Activated T-helper 1 cell treated with anti-CD3 and anti-CD28 coated beads, Interleukin-12 subunit alpha, Interleukin-12 subunit beta, Interleukin-2, Interleukin-4 antibody, amounts not matched to agents 30 ng/mL and 10 ng/mL and 1 ng/mL, durations not matched to agents 14 hours and 24 hours and 36 hours (primary cell): Measurements from ENCODE around the gene WDFY3. TPM values are rescaled to one million over a fixed set of nuclear protein-coding genes. Genes with fewer than 3 reads are reported as not detected.
"Not testable (repeated sequence)": the region's sequence is repeated elsewhere in the genome, so short reads cannot be mapped to it uniquely, and the experiment has no call there.

Experiments
- DNase-seq: peaks from one replicate; pipeline ENCODE4 v3.0.0; 2021; ENCODE audit warnings: low spot score
- H3K27ac Mint-ChIP-seq: one replicate; pipeline ENCODE4 v1.8.0; 2021; ENCODE audit warnings: mild to moderate bottlenecking, mixed read lengths
- H3K27me3 Mint-ChIP-seq: one replicate; pipeline ENCODE4 v1.8.0; 2022; ENCODE audit warnings: mild to moderate bottlenecking, moderate library complexity, mixed read lengths; ENCODE audit not compliant: insufficient read depth
- H3K36me3 Mint-ChIP-seq: one replicate; pipeline ENCODE4 v1.8.0; 2021; ENCODE audit warnings: low read depth, mixed read lengths
- H3K4me1 Mint-ChIP-seq: one replicate; pipeline ENCODE4 v1.8.0; 2021; ENCODE audit warnings: low read depth, mixed read lengths
- H3K4me3 Mint-ChIP-seq: one replicate; pipeline ENCODE4 v1.8.0; 2021; ENCODE audit warnings: mild to moderate bottlenecking, moderate library complexity, mixed read lengths
- H3K9me3 Mint-ChIP-seq: one replicate; pipeline ENCODE4 v1.8.0; 2021; ENCODE audit warnings: mixed read lengths
- intact Hi-C: fragments of 100-400 bp; cut with micrococcal nuclease; formaldehyde crosslinking; loops from one replicate; pipeline ENCODE4 v1.15.1; 2024
- total RNA-seq: library from RNA; stranded (reverse); gene quantifications from 2 replicates; pipeline ENCODE4 v1.2.3, GENCODE V29; 2022

The WDFY3 gene
- total RNA-seq, 1 donor from 2014 or later, result 0.39 TPM

DNA sequence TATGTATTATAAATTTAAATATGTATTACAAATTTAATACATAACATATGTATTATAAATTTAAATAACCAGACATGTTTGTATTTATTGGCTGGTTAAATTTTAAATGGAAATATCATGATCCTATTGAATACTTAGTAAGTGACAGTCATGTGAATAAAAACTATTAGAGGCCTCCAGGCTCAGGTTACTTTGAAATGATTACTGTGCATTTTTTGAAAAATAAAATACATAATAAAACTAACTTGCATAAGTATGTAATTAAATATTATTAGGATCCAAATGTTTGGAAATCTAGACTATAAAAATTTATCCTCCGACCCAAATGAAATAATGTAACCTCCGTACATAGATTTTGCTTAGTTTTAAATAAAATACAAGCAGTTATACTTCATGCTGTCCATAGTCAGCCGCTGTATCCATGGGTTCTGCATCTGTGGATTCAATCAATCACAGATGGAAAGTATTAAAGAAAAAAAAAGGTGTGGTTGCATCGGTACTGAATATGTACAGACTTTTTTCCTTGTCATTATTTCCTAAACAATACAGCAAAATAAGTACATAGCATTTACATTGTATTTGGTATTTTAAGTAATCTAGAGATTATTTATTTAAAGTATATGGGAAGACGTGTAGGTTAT, 140.7 kb downstream of the WDFY3 start:
- H3K27ac Mint-ChIP-seq, result no peak overlapping the region
- no peaks in the 10 kb centered on the region for H3K9me3 Mint-ChIP-seq
- no peak overlapping the region for H3K4me3 Mint-ChIP-seq
- no peaks in the 10 kb centered on the region for H3K4me1 Mint-ChIP-seq
- intact Hi-C loops, result no loop called here
- DNase-seq, result no peak
- no peaks in the 10 kb centered on the region for H3K36me3 Mint-ChIP-seq
- H3K27me3 Mint-ChIP-seq, result no peaks in the 10 kb centered on the region

DNA sequence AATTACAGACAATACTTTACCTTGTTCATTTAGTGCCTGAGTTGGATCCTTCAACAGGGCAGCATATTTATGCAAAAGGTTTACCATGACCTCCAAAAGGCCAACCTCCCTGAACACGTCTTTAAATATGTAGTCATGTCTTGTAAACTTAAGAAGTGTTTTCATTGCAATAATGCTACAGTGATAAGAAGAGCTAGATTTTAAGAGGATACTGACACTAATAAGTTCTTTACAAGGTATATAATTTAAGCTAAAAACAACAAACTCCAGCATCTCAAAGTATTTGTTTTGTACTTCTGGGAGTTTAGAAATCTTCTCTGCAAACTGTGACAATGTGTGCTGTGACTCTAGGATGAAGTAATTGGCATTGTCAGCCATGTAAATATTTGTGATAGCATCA, 145.4 kb downstream of the WDFY3 start:
- H3K27ac Mint-ChIP-seq, result no peak overlapping the region
- H3K27me3 Mint-ChIP-seq, result no peaks in the 10 kb centered on the region

DNA sequence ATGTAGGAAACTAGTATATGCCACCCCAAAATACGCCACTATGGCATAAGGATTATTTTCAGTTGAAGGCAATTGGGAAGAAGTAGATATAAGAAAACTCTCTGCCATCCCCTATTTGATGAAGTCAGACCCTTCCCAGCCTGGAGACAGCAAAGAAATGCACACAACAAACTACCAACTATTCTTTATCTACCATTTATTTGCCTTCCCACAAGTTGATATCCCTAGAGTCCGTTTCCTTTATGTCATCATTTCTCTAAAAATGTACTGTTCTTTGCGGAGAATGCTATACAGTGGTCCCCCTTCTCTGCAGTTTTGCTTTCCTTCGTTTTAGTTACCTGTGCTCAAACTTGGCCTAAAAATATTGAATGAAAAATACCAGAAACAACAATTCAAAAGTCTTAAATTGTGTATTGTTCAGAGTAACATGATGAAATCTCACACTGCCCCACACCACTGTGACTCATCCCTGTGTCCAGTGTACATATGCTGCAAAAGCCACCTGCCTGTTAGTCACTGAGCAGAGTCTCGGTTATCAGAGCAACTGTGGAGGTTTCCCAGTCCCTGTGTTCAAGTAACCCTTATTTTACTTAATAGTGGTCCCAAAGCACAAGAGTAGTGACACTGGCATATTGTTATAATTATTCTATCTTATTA, 152.3 kb downstream of the WDFY3 start:
- no peaks in the 10 kb centered on the region for H3K9me3 Mint-ChIP-seq
- H3K27me3 Mint-ChIP-seq, result no peaks in the 10 kb centered on the region
- H3K27ac Mint-ChIP-seq, result no peak overlapping the region
- no peak overlapping the region for H3K4me3 Mint-ChIP-seq
- no peaks in the 10 kb centered on the region for H3K36me3 Mint-ChIP-seq
- intact Hi-C loops, result no loop called here
- no peak for DNase-seq
- no peaks in the 10 kb centered on the region for H3K4me1 Mint-ChIP-seq

More for the DNA sequence above, 145.4 kb downstream of the WDFY3 start:
- Mint-ChIP-seq H3K4me1 (no peaks in the 10 kb centered on the region), H3K9me3 (no peaks in the 10 kb centered on the region), H3K4me3 (no peak overlapping the region), H3K36me3 (no peaks in the 10 kb centered on the region)
- DNase-seq, result no peak
- intact Hi-C loops, result no loop called here

DNA sequence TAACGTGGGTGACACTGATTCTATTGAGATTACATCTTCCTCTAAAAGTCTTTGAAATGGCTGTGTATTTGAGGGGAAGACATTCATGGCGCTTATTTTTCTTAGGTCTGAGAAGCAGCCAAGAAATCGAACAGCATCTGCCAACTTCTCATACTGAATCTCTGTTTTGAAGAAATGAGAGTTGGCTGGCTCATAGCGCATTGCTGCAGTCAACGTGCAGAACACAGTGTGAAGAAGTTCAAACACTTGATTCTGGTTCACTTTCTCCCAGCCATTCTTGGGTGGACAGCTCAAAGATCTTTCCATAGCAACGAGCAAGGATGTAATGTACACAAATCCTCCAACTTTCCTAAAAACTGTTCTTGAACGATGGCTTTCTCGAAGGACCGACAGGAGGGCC, 156.5 kb downstream of the WDFY3 start:
- intact Hi-C loops, result no loop called here
- no peak overlapping the region for H3K27ac Mint-ChIP-seq
- no peaks in the 10 kb centered on the region for H3K4me1 Mint-ChIP-seq
- H3K27me3 Mint-ChIP-seq, result no peaks in the 10 kb centered on the region
- DNase-seq, result no peak
- H3K4me3 Mint-ChIP-seq, result no peak overlapping the region
- no peaks in the 10 kb centered on the region for H3K9me3 Mint-ChIP-seq
- no peaks in the 10 kb centered on the region for H3K36me3 Mint-ChIP-seq

DNA sequence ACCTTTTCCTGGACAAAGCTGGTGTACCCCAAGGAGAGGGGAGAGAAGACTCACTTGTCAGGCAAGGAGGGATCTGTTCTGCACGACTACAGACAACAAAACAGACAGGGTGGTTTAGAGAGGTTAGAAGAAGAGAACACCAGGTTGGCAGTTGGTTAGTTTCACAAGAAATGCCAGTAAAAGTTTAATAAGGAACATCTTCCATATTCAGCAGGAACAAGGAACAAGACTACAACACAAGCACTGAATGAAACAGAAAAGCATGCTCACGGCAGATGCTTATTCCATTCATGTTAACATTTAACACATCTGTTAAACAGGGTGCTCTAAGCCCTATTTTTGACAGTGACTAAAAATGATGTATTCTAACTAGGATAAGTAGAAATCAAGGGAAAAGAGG, 158.2 kb downstream of the WDFY3 start:
- intact Hi-C loops, result no loop called here
- Mint-ChIP-seq H3K4me3 (no peak overlapping the region), H3K4me1 (no peaks in the 10 kb centered on the region), H3K27me3 (no peaks in the 10 kb centered on the region), H3K27ac (no peak overlapping the region), H3K36me3 (no peaks in the 10 kb centered on the region), H3K9me3 (no peaks in the 10 kb centered on the region)
- no peak for DNase-seq

DNA sequence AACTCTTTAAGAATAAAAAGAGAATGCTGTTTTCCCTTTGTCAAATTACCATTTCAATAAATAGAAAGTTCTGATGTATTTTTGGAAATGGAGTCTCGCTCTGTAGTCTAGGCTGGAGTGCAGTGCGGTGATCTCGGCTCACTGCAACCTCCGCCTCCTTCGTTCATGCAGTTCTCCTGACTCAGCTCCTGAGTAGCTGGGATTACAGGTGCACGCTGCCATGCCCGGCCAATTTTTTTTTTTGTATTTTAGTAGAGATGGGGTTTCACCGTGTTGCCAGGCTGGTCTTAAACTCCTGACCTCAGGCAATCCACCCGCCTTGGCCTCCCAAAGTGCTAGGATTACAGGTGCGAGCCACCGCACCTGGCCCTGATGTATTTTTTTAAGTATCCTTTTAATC, 159.9 kb downstream of the WDFY3 start:
- H3K4me3 Mint-ChIP-seq, H3K36me3 Mint-ChIP-seq, intact Hi-C loops: not testable (repeated sequence)

DNA sequence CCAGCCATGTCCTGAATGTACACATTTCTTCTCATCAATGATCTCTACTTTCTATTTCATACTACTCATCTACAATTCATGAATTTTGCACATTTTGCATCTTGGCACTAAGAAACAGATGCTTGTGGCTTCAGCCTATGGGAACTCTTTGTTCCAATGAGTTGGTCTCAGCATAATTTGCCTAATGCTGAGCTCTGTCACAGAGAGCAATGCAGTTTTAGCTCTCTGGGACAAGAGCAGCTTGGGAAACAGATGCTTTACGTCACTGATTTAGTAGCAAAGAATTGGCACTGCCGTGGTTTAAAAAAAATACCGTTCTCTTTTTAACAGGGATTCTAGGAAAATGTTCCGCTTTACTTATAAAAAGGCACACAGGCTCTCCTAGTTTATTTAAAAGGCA, 162.4 kb downstream of the WDFY3 start:
- no peaks in the 10 kb centered on the region for H3K4me1 Mint-ChIP-seq
- H3K9me3 Mint-ChIP-seq, result no peaks in the 10 kb centered on the region
- H3K4me3 Mint-ChIP-seq, result no peak overlapping the region
- DNase-seq, result no peak
- intact Hi-C loops, result no loop called here
- H3K27me3 Mint-ChIP-seq, result no peaks in the 10 kb centered on the region
- no peaks in the 10 kb centered on the region for H3K36me3 Mint-ChIP-seq
- no peak overlapping the region for H3K27ac Mint-ChIP-seq

More for the DNA sequence above, 159.9 kb downstream of the WDFY3 start:
- not testable (repeated sequence) for H3K4me1 Mint-ChIP-seq, H3K27ac Mint-ChIP-seq, H3K27me3 Mint-ChIP-seq, H3K9me3 Mint-ChIP-seq, DNase-seq

DNA sequence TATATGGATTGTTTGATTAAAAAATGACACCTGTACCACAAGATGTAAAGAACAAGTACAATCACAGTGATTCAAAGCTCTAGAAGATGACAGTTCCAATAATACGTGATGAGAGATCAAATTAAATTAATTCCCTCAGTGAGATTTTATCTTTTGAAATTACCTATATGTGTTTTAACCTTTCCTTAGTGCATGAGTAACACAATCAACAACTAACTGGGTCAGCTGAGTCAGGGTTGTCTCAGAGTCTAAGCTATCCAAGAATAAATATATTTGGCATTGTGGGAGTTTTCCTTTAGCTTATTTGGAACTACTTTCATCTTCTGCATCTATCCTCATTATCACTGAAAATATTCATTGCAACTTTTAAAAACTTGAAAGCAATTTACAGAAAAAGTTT, 162.8 kb downstream of the WDFY3 start:
- Mint-ChIP-seq H3K27ac (no peak overlapping the region), H3K4me3 (no peak overlapping the region), H3K27me3 (no peaks in the 10 kb centered on the region), H3K4me1 (no peaks in the 10 kb centered on the region), H3K9me3 (no peaks in the 10 kb centered on the region), H3K36me3 (no peaks in the 10 kb centered on the region)
- no peak for DNase-seq
- intact Hi-C loops, result no loop called here

DNA sequence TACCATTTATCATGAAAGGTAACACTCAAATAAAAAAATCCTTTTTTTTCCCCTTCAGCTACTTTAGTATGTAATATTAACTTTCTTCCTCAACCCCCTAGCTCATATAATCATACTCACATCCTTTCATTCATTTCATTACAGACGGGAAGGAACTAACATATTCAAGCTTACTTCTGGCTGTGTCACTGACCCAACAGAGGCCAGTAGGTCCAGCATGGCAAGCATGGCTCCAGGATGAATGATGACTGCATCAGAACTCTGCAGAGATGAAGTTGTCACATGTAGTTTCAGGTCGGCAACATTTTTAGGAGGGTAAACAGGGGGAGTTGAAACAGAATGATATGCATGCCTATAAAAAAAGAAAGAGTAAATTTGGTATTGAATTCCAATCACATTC, 163.4 kb downstream of the WDFY3 start:
- H3K4me3 Mint-ChIP-seq, result no peak overlapping the region
- DNase-seq, result no peak
- H3K9me3 Mint-ChIP-seq, result no peaks in the 10 kb centered on the region
- H3K27ac Mint-ChIP-seq, result no peak overlapping the region
- H3K4me1 Mint-ChIP-seq, result no peaks in the 10 kb centered on the region
- no peaks in the 10 kb centered on the region for H3K27me3 Mint-ChIP-seq
- H3K36me3 Mint-ChIP-seq, result no peaks in the 10 kb centered on the region
- intact Hi-C loops, result no loop called here

DNA sequence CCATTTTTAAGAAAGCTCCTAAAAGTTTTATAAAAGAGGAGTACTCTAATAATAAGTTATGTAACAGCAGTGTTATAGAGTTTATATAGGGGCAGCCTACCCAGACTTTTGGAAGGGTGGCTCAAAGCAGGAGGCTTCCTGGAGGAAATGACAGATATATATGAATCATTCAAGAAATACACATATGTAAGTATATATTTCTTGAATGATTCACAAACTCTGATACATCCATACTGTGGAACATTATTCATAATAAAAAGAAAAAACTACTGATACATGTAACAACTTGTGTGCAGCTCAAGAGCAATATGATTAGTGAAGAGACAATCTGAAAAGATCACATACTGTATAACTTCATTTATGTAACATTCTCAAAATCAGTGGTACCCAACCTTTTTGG, 166.2 kb downstream of the WDFY3 start:
- Mint-ChIP-seq H3K4me3 (no peak overlapping the region), H3K4me1 (no peaks in the 10 kb centered on the region), H3K27ac (no peak overlapping the region), H3K27me3 (no peaks in the 10 kb centered on the region), H3K9me3 (no peaks in the 10 kb centered on the region), H3K36me3 (no peaks in the 10 kb centered on the region)
- DNase-seq, result no peak
- intact Hi-C loops, result no loop called here

DNA sequence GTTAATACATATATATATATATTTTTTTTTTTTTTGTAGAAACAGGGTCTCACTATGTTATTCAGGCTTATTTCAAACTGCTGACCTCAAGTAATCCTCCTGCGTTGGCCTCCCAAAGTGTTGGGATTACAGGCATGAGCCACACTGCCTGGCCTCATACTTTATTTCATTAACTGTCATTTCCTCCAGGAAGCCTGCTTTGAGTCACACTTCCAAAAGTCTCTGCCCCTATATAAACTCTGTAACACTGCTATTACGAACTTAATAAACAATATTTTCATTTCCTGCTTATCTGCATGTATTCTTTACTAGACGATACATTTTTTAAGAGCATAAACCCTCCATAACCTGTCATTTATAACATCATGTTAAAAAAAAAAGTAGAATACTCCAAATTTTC, 167.2 kb downstream of the WDFY3 start:
- Mint-ChIP-seq H3K4me3 (no peak overlapping the region), H3K27me3 (no peaks in the 10 kb centered on the region), H3K4me1 (no peaks in the 10 kb centered on the region), H3K9me3 (no peaks in the 10 kb centered on the region), H3K36me3 (no peaks in the 10 kb centered on the region), H3K27ac (no peak overlapping the region)
- no peak for DNase-seq
- intact Hi-C loops, result no loop called here

DNA sequence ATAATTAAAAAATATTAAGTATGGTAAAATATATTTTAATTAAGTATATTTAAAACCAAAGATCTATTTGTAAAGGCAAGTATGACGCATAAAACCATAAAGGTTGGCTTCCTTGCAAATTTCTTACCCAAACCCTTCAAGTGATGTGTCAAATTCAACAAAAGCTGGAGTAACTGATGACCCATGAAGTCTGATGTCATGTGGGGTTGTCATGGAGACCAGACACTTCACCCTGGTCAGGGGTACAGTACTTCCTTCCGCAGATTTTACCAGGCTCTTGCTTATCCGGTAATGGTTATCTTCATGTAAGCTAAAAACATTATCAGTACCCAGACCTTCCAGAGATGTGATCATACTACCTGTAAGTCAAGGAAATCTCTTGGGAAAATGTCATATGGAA, 170.1 kb downstream of the WDFY3 start:
- Mint-ChIP-seq H3K4me3 (no peak overlapping the region), H3K9me3 (no peaks in the 10 kb centered on the region), H3K27me3 (no peaks in the 10 kb centered on the region), H3K4me1 (no peaks in the 10 kb centered on the region), H3K36me3 (no peaks in the 10 kb centered on the region), H3K27ac (no peak overlapping the region)
- DNase-seq, result no peak
- intact Hi-C loops, result no loop called here

DNA sequence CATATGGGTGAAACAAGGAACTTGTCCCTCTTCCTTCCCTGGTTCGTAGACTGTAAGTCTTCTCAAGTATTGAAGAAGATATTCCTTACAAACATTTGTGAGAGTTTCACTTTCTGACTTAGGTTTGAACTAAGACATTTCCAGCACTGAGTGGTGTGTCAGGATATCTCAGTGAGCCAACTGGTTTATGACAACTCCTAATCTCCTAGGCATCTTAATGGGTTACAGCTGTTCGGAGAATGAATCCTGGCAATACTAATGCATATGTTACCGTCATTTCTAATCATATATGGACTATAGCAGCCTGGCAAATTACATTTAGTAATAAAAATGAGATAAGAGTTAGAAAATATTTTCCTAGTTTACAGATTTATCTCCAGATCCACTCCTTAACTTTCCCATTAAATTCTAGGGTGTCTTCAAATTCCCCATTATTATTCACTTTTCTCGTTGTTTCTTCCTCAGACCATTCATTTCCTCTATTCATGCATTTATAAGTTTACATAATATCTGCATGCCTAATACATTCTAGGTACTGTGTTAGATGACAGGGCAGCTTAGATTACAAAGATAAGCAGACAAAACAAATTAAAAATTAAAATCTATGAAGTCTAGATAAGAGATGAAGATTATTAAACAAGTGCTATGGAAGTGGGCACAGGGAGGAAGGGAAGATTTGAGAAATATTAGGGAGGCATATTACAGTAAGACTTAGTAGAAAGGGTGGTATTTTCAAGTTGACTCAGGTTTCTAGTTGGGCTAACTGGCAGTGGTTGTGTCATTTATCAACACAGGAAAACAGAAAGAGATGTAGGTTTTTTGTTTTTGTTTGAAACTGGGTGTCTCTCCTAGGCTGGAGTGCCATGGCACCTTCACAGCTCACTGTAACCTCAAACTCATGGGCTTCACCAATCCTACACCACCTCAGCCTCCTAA, 173.9 kb downstream of the WDFY3 start:
- Mint-ChIP-seq H3K27ac (no peak overlapping the region), H3K4me3 (no peak overlapping the region), H3K9me3 (no peaks in the 10 kb centered on the region), H3K36me3 (no peaks in the 10 kb centered on the region), H3K4me1 (no peaks in the 10 kb centered on the region), H3K27me3 (no peaks in the 10 kb centered on the region)
- intact Hi-C loops, result no loop called here
- no peak for DNase-seq
